GM10248 (cell line): ENCODE results near the gene PTPRG.

Source experiments
- CTCF ChIA-PET: fragments of 300-600 bp; sonication (Branson Sonifier 250); formaldehyde crosslinking; extraction: SDS; loops from one replicate; lab custom pipeline; 2021; ENCODE audit warnings: antibody characterized with exemption; lab: Yijun Ruan, JAX
- POLR2A ChIA-PET: fragments of 350-650 bp; sonication (Branson Sonifier 250); formaldehyde crosslinking; extraction: SDS; loops from one replicate; lab custom pipeline; 2020; ENCODE audit warnings: antibody characterized with exemption; lab: Yijun Ruan, JAX
- DNase-seq: peaks from one replicate; pipeline ENCODE4 v3.0.0; 2012; ENCODE audit errors: extremely low spot score
- TF ChIP-seq, protein P1 (sequence below): IDR thresholded peaks from 2 replicates; pipeline ENCODE4 v1.5.1; 2012; ENCODE audit warnings: mild to moderate bottlenecking, low read depth; ENCODE audit errors: extremely low read depth, missing control alignments, control extremely low read depth

PTPRG gene

DNA sequence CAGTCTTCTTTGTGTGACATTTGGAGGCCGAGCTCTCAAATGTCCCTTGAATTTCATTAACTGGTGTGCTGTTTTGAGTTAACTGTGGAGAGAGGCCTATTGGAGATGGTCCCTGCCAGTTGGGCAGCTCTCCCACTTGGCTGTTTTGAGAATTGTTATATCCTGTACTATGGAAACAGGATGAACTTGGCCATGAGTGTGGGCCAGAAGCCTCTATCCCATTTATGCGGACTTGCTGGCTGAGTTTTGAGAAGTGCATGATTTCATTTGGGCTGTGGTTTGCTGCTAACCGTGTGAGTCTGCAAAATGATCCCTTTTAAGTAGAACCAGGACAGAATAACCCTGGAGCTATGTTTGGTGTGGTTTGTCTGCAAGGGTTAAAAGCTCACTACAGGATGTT, 366.0 kb downstream of the PTPRG start:
- DNase-seq, result no peak

DNA sequence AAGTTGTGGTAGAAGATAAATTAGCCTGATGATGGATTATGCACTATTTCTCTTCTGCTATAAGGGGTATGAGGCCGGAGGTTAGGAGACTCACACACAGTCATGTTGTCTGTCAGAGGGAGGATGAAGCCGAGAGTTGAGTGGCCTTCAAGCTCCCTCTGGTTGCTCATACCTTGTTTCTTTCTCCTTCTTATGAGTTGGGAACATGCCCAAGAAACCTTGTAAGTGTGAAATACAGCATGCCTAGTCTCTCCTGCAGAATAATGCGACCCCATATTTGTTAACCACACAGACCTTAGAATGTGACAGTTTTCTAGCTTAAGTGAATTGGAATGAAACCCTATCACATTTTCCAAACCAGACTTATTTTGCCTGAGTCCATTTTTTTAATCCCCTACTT, 366.7 kb downstream of the PTPRG start:
- DNase-seq, result no peak
- TF ChIP-seq, protein P1, sequence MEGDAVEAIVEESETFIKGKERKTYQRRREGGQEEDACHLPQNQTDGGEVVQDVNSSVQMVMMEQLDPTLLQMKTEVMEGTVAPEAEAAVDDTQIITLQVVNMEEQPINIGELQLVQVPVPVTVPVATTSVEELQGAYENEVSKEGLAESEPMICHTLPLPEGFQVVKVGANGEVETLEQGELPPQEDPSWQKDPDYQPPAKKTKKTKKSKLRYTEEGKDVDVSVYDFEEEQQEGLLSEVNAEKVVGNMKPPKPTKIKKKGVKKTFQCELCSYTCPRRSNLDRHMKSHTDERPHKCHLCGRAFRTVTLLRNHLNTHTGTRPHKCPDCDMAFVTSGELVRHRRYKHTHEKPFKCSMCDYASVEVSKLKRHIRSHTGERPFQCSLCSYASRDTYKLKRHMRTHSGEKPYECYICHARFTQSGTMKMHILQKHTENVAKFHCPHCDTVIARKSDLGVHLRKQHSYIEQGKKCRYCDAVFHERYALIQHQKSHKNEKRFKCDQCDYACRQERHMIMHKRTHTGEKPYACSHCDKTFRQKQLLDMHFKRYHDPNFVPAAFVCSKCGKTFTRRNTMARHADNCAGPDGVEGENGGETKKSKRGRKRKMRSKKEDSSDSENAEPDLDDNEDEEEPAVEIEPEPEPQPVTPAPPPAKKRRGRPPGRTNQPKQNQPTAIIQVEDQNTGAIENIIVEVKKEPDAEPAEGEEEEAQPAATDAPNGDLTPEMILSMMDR, result no peak
- ChIA-PET POLR2A (no interaction called here), CTCF (interaction anchor here (1.0 to 1.7 kb wide), 3 partner anchors 8 to 11 kb away, joined by 3 to 16 read pairs (median 3); no protein-coding TSS in a partner anchor)

More for the DNA sequence above, 366.0 kb downstream of the PTPRG start:
- TF ChIP-seq, protein P1, result no peak
- CTCF ChIA-PET, result interaction anchor here (1.0 to 1.7 kb wide), 4 partner anchors 9 to 18 kb away, joined by 3 to 16 read pairs (median 3); no protein-coding TSS in a partner anchor
- POLR2A ChIA-PET, result no interaction called here

DNA sequence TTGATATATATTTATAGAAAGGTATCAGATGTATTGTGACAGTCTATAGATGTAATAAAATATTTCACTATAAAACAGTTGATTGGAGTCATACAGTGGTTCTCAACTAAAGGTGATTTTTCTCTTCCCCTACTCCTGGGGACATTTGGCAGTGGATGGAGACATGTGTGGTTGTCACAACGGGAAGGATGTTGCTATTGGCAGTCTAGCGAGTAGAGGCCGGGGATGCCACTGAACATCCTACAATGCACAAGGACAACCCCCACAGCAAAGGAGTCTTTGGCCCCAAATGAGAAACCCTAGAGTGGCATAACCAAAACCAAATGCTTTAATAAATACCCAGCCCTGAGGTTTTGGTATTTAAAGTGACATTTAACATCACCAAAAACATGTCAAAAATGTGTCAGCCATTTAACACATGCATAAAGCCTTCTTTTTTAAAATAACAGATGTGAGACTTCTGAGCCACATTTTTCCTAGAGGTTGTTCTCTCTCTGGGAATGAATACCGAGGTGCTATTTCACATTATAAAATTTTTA, 367.5 kb downstream of the PTPRG start:
- POLR2A ChIA-PET, result no interaction called here
- CTCF ChIA-PET, result interaction anchor here (1.7 kb wide), 1 partner anchor 11 kb away, joined by 3 read pairs; no protein-coding TSS in a partner anchor
- TF ChIP-seq, protein P1, result no peak
- no peak for DNase-seq

DNA sequence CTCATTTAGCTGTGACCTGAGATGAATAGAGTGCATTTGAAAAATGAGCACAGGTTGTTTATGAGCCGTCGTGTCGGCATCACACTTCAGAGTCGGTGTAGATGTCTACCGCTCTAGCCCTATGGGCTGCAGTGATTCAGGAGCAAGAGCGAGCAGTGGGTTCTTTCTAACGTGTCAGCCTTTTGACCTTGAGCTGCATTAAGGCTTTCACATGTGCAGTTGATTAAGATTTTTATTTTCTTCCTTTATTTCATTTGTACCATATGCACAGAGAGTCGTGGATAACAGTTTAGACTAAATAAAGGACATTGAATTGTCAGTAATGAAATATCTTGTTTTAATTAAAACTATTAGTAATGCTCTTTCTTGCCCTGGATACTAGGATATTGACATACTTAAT, 368.2 kb downstream of the PTPRG start:
- TF ChIP-seq, protein P1, result no peak
- POLR2A ChIA-PET, result no interaction called here
- CTCF ChIA-PET, result no interaction called here
- no peak for DNase-seq

DNA sequence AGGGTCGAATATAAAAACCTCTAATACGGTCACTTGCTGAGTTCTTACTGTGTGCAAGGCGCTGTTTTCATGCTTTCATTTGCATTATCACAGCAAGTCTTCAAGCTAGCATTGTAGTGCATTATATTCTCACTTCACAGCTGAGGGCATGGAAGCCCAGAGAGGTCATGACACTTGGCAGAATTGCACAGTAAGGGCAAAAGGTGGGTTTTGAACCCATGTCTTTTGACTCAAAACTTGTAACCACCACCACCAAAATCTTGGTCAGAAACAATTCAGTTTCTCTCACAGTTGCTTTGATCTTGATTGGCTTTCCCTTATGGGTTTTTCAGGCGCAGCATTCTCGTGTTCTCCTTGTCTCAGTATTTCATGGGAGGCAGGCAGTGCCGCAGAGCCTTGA, 371.1 kb downstream of the PTPRG start:
- no peak for DNase-seq
- ChIA-PET CTCF (interaction anchor here (1.6 kb wide), 1 partner anchor 38 kb away, joined by 3 read pairs; no protein-coding TSS in a partner anchor), POLR2A (no interaction called here)
- TF ChIP-seq, protein P1, result no peak

DNA sequence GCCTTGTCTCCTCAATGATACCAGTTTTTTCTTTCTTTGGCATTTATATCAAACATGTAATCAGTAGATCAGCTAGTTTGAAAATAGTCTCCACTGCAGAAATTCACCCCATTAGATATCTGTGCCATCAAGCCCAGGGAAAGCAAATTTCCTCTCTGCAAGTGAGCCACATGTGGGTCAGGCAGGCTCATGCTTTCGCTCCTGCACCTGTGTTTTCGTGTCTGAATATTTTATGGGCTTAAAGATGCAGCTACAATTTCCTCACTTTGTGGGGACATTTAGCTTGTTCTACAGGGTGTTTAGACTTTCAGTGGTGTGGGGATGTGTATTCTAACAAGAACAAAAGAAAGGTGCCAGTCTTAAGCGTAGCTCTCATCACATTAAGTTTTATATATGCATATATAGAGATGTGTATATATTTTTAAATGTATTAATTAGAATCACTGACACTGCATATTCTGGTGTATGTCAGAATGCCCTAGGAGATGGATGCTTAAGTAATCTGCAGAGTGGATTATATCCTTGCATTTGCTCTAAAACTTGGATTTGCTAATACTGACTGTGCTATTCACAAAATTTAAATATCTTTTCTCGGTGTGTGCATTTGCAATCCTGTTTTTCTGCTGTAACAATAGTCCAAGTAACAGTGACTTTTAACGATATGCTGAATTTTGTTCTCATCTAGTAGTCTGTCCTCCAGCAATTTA, 372.6 kb downstream of the PTPRG start:
- DNase-seq, result no peak
- ChIA-PET POLR2A (no interaction called here), CTCF (interaction anchor here (1.6 kb wide), 1 partner anchor 75 kb away, joined by 3 read pairs; no protein-coding TSS in a partner anchor)
- TF ChIP-seq, protein P1, result no peak
